K562 (cell line): Measurements from ENCODE around the gene RDH14. TPM values are rescaled to one million over a fixed set of nuclear protein-coding genes. Genes with fewer than 3 reads are reported as not detected.

Source experiments
- ARID1B ChIP-seq: fragments of 450-650 bp; IDR thresholded peaks from 2 replicates; pipeline ENCODE4 v1.6.1; 2016; ENCODE audit warnings: antibody characterized with exemption, mild to moderate bottlenecking, inconsistent platforms
- CBX2 ChIP-seq: fragments of 200-600 bp; sonication (generic); IDR thresholded peaks from one replicate; pipeline ENCODE4 v1.6.1; 2012; ENCODE audit warnings: mild to moderate bottlenecking, low read length, inconsistent platforms; ENCODE audit not compliant: insufficient read depth, poor library complexity, severe bottlenecking
- CBX3 ChIP-seq, 2 experiments: IDR thresholded peaks; 1 replicate in 1 of 2; 2 replicates in 1 of 2; pipeline ENCODE4 v1.6.1; 2012; ENCODE audit warnings: inconsistent platforms in 2 of 2, low read length in 2 of 2, borderline replicate concordance in 1 of 2, control low read depth in 1 of 2
- GATAD2A ChIP-seq: fragments of 450-650 bp; IDR thresholded peaks from 2 replicates; pipeline ENCODE4 v1.6.1; 2017
- POLR2AphosphoS2 ChIP-seq: IDR thresholded peaks from 2 replicates; pipeline ENCODE4 v1.6.1; 2012; ENCODE audit warnings: low read length, improper control_type of control experiment
- RBM14 ChIP-seq: fragments of 200-400 bp; formaldehyde crosslinking; IDR thresholded peaks from 2 replicates; pipeline ENCODE4 v1.6.1; 2018; ENCODE audit warnings: low read depth, mild to moderate bottlenecking, low read length, moderate library complexity, borderline replicate concordance; ENCODE audit not compliant: insufficient read depth
- RUNX1 ChIP-seq: sonication (generic); IDR thresholded peaks from 2 replicates; pipeline ENCODE4 v1.6.1; 2016; ENCODE audit warnings: antibody characterized with exemption, low read depth
- SUPT5H ChIP-seq: fragments of 450-650 bp; IDR thresholded peaks from 2 replicates; pipeline ENCODE4 v1.6.1; 2016
- TOE1 ChIP-seq, 2 experiments: fragments of 450-650 bp in 1 of 2; sonication (generic) in 1 of 2; formaldehyde crosslinking in 1 of 2; IDR thresholded peaks; 2 replicates each; pipeline versions ENCODE4 v1.7.1 to v1.8.0; 2016 to 2022; ENCODE audit warnings: borderline replicate concordance in 2 of 2, mild to moderate bottlenecking in 2 of 2, antibody characterized with exemption in 1 of 2, inconsistent platforms in 1 of 2, low read depth in 1 of 2, missing genetic modification reagents in 1 of 2, moderate library complexity in 1 of 2
- ZBTB5 ChIP-seq: fragments of 450-650 bp; IDR thresholded peaks from 2 replicates; pipeline ENCODE4 v1.6.1; 2017; ENCODE audit warnings: antibody characterized with exemption
- ZNF24 ChIP-seq: fragments of 450-650 bp; IDR thresholded peaks from 2 replicates; pipeline ENCODE4 v1.6.1; 2016
- ZNF316 ChIP-seq: fragments of 450-650 bp; IDR thresholded peaks from 2 replicates; pipeline ENCODE4 v1.6.1; 2016
- polyA plus RNA-seq, 8 experiments: library from polyadenylated mRNA; depleted of rRNA in 4 of 8; stranded (reverse) in 5 of 8; unstranded in 3 of 8; fragments of >200 nt; fragmentation: Nextera tagmentation in 2 of 8; fragmentation: Illumina TruSeq in 1 of 8; extraction: Ambion mirVana in 2 of 8; extraction: Trizol in 1 of 8; gene quantifications; 2 replicates each; pipeline versions ENCODE4 v1.2.1 to v1.2.3, GENCODE V29; 2011 to 2014; ENCODE audit warnings: inconsistent platforms in 1 of 8, missing spikeins in 1 of 8
- total RNA-seq, 7 experiments: library from RNA; depleted of rRNA in 6 of 7; stranded (reverse); fragments of >200 nt in 6 of 7; fragmentation: Illumina TruSeq in 2 of 7; extraction: Trizol in 2 of 7; gene quantifications; 2 replicates each; pipeline versions ENCODE4 v1.2.1 to v1.2.3, GENCODE V29; 2011 to 2021; ENCODE audit warnings: low replicate concordance in 1 of 7
- TF ChIP-seq, protein P1 (sequence below), 2 experiments: fragments of 450-650 bp; IDR thresholded peaks; 2 replicates each; pipeline ENCODE4 v1.6.1; 2018; ENCODE audit warnings: mild to moderate bottlenecking in 2 of 2, low read depth in 1 of 2; ENCODE audit not compliant: partially characterized antibody in 2 of 2
- TF ChIP-seq, protein P2 (sequence below): fragments of 450-650 bp; IDR thresholded peaks from 2 replicates; pipeline ENCODE4 v1.6.1; 2014; ENCODE audit warnings: low read depth, mild to moderate bottlenecking, moderate library complexity, borderline replicate concordance

The RDH14 gene
- total and polyA plus RNA-seq, 9 of the 15 experiments (the other 6 are each of a cell fraction or from before 2014, with no cell fraction given) = 6.7 to 26.2 (median 20.9) TPM

DNA sequence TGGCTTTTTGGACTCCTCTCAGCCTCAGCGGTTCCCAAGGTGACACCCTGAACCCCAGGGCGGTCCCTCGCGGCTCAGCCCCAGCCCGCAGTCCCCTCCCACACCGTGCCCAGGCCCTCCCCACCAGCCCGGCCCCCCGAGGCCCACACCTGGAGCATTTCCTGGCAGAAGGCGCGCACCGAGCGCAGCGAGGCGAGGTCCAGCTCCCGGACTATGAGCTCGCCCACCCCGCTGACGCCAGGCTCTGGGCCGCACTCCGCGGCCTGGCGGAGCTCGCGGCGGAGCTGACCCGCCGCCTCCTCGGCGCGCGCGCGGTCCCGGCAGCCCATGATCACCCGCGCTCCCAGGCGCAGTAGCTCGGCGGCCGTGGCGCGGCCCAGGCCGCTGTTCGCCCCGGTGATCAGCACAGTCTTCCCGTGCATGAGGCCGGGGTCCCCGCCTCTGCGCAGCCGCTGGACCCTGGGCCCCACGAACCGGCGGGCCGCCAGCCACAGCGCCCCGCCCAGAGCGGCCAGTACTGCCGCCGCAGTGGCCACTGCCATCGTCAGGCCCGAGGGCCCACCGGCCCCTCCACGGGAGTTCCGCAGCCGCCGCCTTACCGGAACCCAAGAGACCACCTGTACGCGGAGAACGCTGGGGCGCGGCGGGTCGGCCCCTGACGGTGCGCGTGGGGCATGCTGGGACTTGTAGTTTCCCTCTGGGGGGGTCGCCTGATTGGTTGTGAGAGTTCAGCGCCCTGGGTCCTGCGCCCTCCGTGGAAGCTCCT is at the start of gene RDH14 (continued):
- TF ChIP-seq, protein P1, sequence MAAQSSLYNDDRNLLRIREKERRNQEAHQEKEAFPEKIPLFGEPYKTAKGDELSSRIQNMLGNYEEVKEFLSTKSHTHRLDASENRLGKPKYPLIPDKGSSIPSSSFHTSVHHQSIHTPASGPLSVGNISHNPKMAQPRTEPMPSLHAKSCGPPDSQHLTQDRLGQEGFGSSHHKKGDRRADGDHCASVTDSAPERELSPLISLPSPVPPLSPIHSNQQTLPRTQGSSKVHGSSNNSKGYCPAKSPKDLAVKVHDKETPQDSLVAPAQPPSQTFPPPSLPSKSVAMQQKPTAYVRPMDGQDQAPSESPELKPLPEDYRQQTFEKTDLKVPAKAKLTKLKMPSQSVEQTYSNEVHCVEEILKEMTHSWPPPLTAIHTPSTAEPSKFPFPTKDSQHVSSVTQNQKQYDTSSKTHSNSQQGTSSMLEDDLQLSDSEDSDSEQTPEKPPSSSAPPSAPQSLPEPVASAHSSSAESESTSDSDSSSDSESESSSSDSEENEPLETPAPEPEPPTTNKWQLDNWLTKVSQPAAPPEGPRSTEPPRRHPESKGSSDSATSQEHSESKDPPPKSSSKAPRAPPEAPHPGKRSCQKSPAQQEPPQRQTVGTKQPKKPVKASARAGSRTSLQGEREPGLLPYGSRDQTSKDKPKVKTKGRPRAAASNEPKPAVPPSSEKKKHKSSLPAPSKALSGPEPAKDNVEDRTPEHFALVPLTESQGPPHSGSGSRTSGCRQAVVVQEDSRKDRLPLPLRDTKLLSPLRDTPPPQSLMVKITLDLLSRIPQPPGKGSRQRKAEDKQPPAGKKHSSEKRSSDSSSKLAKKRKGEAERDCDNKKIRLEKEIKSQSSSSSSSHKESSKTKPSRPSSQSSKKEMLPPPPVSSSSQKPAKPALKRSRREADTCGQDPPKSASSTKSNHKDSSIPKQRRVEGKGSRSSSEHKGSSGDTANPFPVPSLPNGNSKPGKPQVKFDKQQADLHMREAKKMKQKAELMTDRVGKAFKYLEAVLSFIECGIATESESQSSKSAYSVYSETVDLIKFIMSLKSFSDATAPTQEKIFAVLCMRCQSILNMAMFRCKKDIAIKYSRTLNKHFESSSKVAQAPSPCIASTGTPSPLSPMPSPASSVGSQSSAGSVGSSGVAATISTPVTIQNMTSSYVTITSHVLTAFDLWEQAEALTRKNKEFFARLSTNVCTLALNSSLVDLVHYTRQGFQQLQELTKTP (IDR thresholded peaks at IDR 0.05; ENCODE audit: low read depth in 1 of 2, partially characterized antibody in 2 of 2) = peak in 1 of 2 experiments; percentile 90
- no peak for TF ChIP-seq RBM14
- TF ChIP-seq ZNF316 = no peak
- TF ChIP-seq CBX3 (IDR thresholded peaks at IDR 0.05; ENCODE audit: borderline replicate concordance in 1 of 2, low read length in 2 of 2) = no peak
- TF ChIP-seq, protein P2, sequence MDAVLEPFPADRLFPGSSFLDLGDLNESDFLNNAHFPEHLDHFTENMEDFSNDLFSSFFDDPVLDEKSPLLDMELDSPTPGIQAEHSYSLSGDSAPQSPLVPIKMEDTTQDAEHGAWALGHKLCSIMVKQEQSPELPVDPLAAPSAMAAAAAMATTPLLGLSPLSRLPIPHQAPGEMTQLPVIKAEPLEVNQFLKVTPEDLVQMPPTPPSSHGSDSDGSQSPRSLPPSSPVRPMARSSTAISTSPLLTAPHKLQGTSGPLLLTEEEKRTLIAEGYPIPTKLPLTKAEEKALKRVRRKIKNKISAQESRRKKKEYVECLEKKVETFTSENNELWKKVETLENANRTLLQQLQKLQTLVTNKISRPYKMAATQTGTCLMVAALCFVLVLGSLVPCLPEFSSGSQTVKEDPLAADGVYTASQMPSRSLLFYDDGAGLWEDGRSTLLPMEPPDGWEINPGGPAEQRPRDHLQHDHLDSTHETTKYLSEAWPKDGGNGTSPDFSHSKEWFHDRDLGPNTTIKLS = peak; percentile 81
- 0 out of 2 replicates have a peak, but pooled peaks have one; percentile 15 for TF ChIP-seq ZNF24
- TF ChIP-seq ARID1B = no peak
- TF ChIP-seq GATAD2A = no peak
- TF ChIP-seq ZBTB5 = no peak
- TF ChIP-seq RUNX1 = no peak
- TF ChIP-seq POLR2AphosphoS2 = no peak
- no peak; the same call in 1 of the 2 replicates for TF ChIP-seq TOE1 (IDR thresholded peaks at IDR 0.05; ENCODE audit: borderline replicate concordance)
- TF ChIP-seq TOE1 (CRISPR knock-in tag; IDR thresholded peaks at IDR 0.05; ENCODE audit: borderline replicate concordance, low read depth) = no peak
- TF ChIP-seq CBX2 = no peak
- peak; percentile 53; the same call in 1 of the 2 replicates for TF ChIP-seq SUPT5H
